ENCODE measurements around the gene CDO1. TPM values are rescaled to one million over a fixed set of nuclear protein-coding genes. Genes with fewer than 3 reads are reported as not detected.

The CDO1 gene
- total RNA-seq, 4 donors from 2014 or later: 1.2 to 10.7 (median 3.2) TPM

GRCh38 chr5:115807654-115808052, 8.8 kb downstream of the CDO1 start:
- no peaks in the 10 kb centered on the region for H3K27me3 ChIP-seq
- H3K27ac ChIP-seq: no peak overlapping the region
- no peaks in the 10 kb centered on the region for H3K36me3 ChIP-seq
- DNase-seq: no peak
- TF ChIP-seq POLR2A (IDR thresholded peaks at IDR 0.05) (no peak), CTCF (IDR thresholded peaks at IDR 0.05) (no peak)
- H3K9me3 ChIP-seq: no peaks in the 10 kb centered on the region
- no peak overlapping the region for H3K4me3 ChIP-seq
- no peaks in the 10 kb centered on the region for H3K4me1 ChIP-seq

- no peak for TF ChIP-seq CTCF (IDR thresholded peaks at IDR 0.05)
- no peak for TF ChIP-seq POLR2A (IDR thresholded peaks at IDR 0.05)
- Histone ChIP-seq H3K36me3 (no peaks in the 10 kb centered on the region), H3K27me3 (no peaks in the 10 kb centered on the region), H3K4me1 (no peaks in the 10 kb centered on the region), H3K27ac (no peak overlapping the region), H3K4me3 (no peak overlapping the region), H3K9me3 (no peaks in the 10 kb centered on the region)
- no peak for DNase-seq
Observed at GRCh38 chr5:115806986-115807653, 9.3 kb downstream of the CDO1 start.

GRCh38 chr5:115801984-115802383, 14.5 kb downstream of the CDO1 start:
- Histone ChIP-seq H3K27me3 (no peaks in the 10 kb centered on the region), H3K36me3 (no peaks in the 10 kb centered on the region), H3K4me1 (no peaks in the 10 kb centered on the region), H3K9me3 (no peaks in the 10 kb centered on the region), H3K4me3 (no peak overlapping the region), H3K27ac (no peak overlapping the region)
- TF ChIP-seq POLR2A (IDR thresholded peaks at IDR 0.05): no peak
- no peak for TF ChIP-seq CTCF (IDR thresholded peaks at IDR 0.05)
- no peak for DNase-seq

- Histone ChIP-seq H3K4me3 (no peak overlapping the region), H3K4me1 (no peaks in the 10 kb centered on the region), H3K36me3 (no peaks in the 10 kb centered on the region), H3K9me3 (no peaks in the 10 kb centered on the region), H3K27me3 (no peaks in the 10 kb centered on the region), H3K27ac (no peak overlapping the region)
- TF ChIP-seq CTCF (IDR thresholded peaks at IDR 0.05) (no peak), POLR2A (IDR thresholded peaks at IDR 0.05) (no peak)
- no peak for DNase-seq
Observed at GRCh38 chr5:115801152-115801551, 15.3 kb downstream of the CDO1 start.

- no peaks in the 10 kb centered on the region for H3K4me1 ChIP-seq
- H3K4me3 ChIP-seq: no peak overlapping the region
- no peaks in the 10 kb centered on the region for H3K36me3 ChIP-seq
- no peaks in the 10 kb centered on the region for H3K27me3 ChIP-seq
- no peak for DNase-seq
- no peak for TF ChIP-seq POLR2A (IDR thresholded peaks at IDR 0.05)
- TF ChIP-seq CTCF (IDR thresholded peaks at IDR 0.05): no peak
- no peak overlapping the region for H3K27ac ChIP-seq
- no peaks in the 10 kb centered on the region for H3K9me3 ChIP-seq
Observed at GRCh38 chr5:115800108-115800507, 16.4 kb downstream of the CDO1 start.

- Histone ChIP-seq H3K27me3 (no peaks in the 10 kb centered on the region), H3K36me3 (no peaks in the 10 kb centered on the region), H3K27ac (no peak overlapping the region), H3K4me3 (no peak overlapping the region), H3K9me3 (no peaks in the 10 kb centered on the region), H3K4me1 (no peaks in the 10 kb centered on the region)
- TF ChIP-seq CTCF (IDR thresholded peaks at IDR 0.05) (no peak), POLR2A (IDR thresholded peaks at IDR 0.05) (no peak)
- no peak for DNase-seq
Observed at GRCh38 chr5:115798252-115798651, 18.2 kb downstream of the CDO1 start.

Measured in Peyer's patch (tissue), 4 donors.